COLO668 (cell line): ENCODE results near the gene PXN.
"Not testable (repeated sequence)": the region's sequence is repeated elsewhere in the genome, so short reads cannot be mapped to it uniquely, and the experiment has no call there.

ENCODE experiments used
- DNase-seq: peaks from one replicate; lab custom pipeline; 2025; ENCODE audit not compliant: unreplicated experiment; lab: John Stamatoyannopoulos, UW

Gene PXN

DNA sequence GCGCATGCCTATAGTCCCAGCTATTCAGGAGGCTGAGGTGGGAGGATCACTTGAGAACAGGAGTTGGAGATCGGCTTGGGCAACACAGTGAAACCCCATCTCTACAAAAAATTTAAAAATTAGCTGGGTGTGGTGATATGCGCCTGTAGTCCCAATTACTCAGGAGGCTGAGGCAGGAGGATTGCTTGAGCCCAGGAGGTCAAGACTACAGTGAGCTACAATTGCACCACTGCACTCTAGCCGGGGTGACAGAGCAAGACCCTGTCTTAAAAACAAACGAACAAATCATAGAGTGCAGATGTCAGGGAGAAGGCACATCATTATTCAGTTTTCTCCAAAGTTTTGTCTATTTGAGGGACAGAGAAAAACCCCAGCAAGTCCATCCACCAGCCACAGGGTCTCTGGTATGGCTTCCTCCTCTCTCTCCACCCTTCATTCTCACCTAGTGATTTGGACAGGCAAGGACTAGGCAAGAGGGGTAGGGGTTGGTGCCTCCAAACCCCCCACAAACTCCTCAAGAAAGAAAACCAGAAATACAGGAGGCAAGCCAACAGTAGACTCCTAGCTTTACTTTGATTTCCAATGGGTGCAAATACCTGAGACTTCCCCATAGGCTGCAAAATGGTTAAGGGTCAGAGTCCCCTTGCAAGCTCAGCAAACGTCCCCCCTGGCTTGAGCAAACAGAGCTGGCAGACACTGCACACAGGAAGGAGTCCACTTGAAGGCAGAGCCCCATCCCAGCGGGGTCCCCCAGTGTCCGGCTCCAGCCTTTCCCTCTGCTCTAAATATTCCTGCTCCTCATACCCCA, 38.1 kb downstream of the PXN start:
- DNase-seq, result no peak

DNA sequence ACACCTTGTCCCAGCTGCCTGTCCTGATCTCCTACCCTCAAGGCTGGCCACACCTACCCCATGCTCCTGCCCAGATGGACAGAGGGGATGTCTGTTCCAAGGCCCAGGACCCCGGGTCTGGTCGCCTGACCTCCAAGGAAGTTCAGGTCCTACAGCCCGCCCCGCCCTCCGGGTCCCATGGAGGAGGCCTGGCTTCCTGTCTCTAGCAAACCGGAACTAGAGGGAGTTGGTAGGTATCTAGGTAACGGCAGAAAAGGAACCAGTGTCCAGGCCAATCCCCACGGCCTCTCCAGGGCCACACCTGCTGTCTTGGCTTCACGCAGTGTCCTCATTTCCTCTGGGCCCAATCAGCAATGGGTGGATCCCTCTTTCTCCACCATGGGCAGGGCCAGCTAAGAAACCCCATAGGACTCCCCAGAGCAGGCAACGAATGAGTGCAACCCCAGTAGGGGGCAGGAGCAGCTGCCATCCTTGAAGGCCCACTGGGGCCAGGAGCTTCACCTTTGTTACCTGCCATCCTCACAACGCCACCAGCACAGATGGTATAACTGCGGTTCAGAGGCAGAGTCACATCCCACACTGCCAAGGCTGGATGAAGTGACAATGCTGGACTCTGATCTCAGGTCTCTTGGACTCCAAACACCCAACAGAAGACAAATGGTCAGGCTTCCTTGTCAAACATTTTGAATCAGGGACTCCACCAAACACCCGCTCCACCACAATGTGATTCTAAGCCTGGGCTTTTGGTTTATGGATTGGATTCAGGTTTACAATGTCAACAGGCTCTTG, 39.5 kb downstream of the PXN start:
- DNase-seq, result peak; percentile 86

DNA sequence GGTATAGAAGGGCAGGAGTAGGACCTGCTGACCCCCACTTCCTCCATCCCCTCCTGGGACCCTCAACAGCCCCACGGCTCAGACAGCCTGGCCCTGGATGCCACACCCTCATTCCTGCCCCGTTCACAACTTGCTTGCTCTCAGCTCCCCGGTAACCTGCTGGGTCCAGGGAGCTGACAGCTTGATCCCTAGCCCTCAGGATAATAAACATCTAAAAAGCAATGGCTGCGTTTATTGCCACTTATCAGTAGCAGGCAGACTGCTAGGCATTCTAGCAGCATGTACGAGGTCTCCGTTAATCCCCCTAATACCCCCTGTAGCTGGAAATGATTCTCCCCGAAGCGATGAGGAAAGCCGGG, 40.4 kb downstream of the PXN start:
- DNase-seq, result no peak

DNA sequence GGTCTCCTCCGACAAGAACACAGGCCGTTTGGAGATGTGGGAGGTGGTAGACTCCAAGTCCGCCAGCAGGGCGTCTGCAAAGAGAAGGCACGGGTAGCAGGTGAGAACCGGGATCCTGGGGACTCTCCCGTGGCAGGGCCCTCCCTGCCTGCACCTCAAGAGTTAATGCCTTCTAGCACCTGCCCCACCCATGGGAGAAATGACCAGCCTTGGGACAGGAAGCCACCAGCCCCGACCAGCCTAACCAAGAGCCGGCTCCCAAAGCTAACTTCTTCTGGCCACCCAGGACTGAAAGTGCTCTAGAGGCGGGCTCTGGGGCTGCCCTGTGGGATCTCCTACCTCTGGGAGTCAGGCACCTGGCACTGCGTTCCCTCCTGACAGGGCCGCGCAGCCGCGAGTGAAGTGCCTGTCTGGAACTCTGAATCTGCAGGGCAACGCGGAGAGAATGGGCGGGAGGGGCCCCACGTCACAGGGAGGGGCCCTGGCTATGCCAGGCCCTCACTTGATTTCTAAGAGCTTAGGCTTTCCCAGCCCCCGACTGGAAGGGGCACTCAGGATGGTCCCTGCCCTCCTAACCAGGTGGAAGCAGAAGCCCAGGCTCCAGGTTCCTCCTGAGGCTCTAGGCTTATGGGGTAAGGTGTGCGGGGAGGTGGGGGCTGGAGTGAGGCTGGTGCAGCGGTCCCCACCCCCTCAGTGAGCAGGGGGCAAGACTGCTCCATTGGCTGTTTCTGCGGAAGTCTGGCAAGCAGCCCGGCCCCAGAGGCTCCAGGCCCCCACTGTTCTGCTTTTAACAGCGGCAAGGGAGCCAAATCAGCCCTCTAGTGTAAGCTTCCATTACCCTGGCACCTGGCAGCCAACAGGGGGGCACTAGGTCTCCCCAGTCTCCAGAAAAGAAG, 41.0 kb downstream of the PXN start:
- peak; percentile 84 for DNase-seq

DNA sequence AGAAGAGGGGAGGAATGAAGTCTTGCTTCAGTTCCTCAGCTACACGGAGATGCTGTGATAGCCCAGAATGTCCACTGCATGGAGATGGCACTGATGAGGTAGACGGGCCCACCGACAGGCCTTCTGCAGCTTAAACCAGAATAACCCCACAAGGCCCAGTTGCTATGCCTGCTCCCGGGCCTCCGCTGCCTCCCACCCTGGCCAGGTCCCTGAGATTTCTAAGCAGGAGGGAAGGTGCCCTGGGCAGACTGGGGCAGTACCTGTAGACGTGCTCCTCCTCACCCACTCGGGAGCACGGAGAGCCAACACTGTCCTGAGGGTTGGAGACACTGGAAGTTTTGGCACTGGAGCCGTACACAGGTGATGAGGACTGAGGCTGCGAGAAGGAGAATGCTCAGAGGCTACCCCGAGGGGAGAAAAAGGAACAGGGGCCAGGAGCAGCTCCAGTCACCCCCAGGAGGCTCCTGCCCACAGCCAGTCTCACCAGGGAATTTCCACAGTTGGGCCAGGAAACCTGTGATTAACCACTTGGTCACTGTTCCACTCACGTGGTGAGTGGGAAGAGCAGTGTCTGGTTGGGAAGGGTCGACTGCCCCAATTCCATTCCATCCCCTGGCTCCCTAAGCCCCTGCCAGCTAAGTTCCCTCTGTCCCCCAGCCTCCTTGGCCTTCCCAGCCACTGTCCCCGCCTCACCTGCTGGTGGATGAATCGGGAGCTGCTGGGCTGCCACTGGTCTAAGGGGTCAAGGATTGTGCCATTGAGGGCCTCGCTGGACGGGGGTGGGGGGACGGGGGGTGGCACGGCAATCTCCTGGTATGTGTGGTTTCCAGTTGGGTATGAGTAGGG, 41.8 kb downstream of the PXN start:
- DNase-seq, result no peak

DNA sequence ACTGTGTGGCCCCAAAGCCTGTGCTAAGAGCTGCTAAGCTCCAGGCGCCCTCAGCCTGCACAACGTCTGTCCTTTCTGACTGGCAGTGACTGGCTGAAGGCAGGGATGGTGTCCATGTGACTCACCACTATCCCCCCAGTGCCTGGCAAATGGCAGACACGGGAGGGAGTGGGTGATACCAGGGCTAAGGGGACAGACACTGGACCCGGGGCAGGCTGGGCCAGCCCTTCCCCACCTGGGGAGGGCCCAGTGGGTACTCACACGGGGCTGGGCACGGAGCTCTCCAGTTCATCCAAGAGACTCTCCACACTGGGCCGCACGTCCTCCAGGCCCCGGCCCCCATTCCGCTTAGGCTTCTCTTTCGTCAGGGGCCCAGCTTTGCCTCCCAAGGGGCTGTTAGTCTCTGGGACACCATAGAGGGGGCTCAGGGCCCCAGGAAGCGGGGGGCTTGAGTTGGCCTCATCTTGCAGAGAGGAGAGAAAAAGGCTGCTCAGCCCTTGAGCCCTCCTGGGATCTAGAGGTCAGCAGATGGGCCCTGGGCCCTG, 43.2 kb downstream of the PXN start:
- DNase-seq, result no peak

DNA sequence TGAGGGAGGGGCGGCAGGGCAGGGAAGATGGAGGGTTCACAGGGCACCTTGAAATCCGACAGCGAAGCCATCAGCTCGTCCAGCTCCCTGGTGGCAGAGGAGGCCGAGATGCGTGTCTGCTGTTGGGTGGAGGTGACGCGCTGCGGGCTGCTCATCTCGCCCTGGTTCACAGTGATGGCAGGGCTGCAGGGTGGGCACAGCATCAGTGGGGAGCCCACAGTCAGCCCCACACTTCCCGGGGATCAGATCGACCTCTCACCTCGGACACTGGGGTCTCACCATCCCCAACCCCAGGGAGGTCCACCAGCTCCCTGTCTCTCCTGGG, 44.0 kb downstream of the PXN start:
- DNase-seq, result no peak

DNA sequence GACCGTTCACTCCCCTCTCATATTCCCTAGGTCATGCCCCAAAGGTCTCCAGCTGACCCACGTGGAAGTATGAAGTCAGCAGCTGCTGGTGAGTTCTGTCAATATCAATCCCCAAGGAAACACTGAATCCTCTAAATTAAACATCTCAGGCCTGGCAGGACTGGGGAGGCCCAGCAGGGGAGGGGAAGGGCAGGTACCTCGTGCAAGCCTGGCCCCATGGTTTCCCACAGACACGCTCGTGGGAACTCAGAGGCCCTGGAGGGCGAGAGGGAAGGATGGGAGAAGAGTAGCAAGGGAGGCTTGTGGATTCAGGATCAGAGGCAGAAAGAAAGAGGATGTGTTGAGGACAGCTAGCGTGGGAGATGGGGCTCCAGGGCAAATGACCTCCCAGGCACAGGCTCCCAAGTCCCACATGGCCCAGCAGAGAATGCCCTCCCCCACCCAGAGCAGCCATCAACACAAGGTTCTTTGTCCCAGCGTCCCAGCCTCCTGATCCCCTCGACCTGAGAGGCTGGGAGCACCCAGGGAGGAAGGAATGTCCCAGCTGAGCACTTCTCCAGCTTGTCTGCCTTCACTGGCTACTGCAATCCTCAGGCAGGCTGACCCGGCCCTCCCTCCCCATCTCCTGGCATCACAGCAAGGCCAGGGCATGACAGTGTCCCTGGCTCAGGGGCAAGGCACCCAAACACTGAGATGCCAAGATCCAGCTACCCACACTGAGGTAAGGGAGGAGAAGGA, 44.5 kb downstream of the PXN start:
- DNase-seq, result no peak

DNA sequence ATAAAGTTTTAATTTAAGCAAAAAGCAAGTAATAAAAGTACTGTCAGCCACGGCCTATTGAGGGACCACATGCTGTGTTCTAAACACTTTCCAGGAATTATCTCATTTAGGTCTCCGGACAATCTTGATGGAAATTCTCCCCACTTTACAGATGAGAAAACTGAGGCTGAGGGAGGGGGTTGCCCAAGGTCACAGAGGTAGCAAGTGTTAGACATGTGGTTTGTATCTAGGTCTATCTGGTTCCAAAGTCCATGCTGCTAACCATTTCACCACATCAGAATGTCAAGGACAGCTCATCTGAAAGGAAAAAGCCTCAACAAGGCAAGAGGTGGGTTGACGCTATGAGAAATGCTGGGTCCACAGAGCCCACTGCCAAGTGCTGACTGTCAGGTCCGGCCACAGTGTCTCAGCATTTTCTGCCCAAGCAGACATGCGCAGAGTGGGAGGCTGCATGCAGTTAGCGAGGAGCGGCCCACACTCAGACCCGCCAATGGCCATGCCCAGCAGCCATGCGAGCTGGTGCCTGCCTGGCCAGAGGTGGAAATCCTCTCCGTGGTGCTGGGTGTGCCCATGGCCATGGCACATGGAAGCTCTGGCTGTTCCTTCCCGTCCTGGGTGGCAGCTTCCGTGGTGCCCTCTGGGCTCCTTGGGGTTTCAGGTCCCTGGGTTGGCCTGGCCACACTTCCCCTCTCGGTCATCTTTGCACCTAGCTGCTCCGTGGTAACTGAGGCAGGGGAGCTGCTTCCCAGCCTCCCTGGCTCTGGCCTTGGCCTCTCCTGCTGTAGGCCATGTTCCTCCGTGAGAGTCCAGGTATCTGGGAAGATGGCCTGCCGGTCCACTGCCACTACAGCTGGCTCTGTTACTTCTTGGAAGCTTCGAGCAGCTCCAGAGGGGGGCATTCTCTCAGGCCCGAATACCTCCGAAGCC, 46.6 kb downstream of the PXN start:
- no peak for DNase-seq

DNA sequence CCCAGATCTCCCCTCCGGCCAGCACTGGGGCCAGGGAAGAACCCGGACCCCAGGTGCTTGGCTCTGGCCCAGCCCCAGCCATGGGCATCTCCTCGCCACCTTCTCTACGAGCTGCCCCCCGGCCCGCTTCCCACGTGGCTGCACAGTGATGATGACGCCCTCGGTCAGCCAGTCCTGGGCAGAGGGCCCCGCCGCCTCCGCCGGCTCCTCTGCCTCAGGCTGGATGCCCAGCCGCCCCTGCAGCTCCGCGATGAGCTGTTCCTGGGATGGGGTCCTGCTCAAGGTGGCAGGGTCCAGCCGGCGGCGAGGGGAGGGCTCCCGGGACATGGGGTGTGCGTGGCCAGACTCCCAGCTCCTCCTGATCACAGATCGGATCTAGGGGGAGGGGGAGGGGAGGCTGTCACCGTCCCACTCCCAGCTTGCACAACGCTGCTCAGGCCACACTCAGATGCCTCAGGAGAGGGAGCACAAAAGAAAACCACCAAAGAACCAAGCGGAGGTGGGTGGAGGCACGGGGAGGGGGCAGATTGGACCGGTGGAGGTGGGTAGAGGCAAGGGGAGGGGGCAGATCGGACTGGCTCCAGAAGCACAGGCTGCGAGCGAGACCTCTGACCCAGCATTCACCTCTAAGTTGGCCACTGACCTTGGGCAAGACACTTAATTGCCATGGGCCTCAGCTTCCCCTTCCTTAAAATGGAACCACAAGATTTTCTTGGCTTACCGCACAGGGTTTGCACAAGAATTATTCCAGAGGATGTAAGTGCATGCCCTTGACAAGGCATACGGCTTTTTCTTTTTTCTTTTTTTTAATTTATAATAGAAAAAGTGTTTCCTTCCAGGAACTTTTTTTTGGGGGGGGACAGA, 48.6 kb downstream of the PXN start:
- no peak for DNase-seq

DNA sequence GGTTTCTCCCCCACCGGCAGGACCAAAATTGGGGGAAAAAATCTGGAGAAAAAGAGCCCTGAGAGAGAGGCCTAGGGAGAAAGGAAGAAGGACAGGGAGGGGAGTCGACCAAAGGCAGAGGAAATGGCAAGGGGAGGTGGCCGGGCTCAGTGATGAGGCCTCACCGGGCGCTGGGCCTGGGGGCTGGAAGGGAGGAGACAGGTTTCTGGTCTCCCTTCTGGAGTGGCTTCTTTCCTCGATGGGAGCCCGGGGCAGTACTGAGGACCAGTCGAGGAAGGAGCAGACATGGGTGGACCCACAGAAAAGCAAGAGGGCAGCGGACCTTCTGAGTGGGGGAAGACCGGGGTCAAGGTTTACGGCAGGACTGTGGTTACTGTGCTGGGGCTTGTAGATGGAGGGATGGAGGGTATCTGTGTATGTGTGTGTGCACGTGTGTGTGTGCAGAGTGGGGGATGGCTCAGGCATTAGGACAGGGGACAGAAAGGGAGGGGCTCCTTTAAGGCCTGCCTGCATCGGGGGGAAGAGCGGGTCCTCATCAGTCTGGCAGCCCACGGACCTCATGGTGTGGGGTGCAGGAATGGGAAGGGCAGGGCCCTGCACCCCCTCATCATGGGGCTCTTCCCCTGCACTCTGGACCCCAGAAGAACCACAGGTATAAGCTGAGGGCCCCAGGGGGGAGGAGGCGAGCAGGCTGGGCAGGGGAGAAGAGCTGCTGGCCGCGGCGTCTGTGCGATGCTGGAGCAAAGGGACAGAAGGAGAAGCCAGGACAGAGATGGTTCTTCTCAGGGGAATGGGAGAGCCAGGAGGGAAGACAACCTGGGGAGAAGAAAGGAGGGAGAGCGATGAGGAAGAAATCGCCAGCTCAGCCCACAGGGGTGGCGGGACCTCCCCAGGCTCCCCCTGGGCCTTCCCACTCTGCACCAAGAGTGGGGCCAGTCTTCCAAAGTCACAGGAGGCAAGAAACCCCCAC, 49.5 kb downstream of the PXN start:
- DNase-seq, result no peak

DNA sequence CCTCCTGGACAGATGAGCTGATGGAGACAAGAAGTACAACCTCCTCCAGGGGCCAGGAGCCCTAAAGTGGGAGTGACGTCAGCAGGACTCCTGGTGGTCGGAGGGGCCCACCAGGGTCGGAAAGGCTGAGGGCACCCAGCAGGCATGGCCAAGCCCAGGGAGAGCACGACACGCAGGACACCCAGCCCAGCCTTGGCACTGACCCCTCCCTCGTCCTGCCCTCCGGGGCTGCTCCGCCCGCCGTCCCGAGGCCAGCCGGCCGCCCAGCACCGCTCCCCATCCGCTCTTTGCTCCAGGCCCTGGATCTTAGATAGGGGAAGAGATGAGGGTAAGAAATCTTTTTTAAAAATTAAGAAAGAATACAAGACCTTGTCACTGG, 50.2 kb downstream of the PXN start:
- no peak for DNase-seq

DNA sequence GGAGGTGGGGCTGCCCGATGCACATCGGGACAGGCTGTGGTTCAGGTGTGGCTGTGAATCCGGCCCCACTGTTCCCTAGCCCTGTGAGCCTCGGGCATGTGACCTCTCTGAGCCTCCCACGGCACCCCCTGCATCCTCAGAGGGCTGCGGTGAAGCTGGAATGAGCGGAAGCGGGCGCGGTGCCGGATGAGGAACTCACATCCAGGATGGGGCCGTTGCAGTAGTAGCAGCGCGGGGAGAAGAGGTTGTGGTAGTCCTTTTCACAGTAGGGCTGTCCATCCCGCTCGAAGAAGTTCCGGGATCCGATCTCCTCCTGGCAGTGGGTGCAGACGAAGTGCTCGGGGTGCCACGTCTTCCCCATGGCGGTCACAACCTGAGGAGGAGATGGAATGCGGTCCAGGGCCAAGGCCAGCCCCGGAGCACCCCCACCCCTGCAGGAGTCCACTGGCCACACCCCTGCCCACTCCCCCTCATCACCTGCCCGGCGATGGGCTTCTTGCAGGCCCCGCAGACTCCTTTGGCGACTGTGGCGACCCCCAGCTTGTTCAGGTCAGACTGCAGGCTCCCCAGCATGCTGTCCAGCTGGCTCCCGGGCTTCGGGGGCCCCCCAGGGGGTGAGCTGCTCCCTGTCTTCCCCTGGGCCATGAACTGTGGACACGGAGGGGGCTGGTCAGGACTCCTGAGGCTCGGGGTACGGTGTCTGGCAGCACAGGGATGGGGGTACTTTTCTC, 50.7 kb downstream of the PXN start:
- DNase-seq, result no peak

DNA sequence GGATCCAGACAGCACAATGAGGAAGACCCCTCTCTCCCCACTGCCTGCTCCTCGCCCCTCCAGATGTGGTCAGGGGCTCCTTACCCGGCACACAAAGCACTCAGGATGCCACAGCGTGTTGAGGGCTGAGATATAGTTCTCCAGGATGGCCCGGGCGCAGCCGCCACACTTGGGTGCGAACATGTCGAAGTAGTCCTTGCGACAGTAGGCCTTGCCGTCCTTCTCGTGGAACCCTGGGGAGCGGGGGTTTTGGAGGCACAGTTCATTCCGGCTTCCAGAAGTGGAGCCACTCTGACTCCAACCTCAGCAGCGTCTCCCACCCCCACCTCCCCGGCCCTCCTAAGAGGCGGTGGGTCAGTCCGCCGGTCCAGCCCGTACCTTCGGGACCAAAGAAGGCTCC, 51.8 kb downstream of the PXN start:
- no peak for DNase-seq

DNA sequence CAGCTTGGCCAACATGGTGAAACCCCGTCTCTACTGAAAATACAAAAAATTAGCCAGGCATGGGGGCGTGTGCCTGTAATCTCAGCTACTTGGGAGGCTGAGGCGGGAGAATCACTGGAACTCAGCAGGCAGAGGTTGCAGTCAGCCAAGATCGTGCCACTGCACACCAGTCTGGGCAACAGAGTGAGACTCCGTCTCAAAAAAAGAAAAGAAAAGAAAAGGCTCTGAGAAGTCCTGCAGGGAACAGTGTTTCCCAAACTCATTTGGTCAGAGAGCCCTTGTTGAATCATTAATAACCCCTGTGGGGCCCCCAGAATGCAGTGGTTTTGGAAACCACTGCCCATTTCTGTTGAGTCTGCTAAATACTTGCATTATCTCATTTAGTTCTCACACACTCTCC, 52.3 kb downstream of the PXN start:
- DNase-seq, result not testable (repeated sequence)

DNA sequence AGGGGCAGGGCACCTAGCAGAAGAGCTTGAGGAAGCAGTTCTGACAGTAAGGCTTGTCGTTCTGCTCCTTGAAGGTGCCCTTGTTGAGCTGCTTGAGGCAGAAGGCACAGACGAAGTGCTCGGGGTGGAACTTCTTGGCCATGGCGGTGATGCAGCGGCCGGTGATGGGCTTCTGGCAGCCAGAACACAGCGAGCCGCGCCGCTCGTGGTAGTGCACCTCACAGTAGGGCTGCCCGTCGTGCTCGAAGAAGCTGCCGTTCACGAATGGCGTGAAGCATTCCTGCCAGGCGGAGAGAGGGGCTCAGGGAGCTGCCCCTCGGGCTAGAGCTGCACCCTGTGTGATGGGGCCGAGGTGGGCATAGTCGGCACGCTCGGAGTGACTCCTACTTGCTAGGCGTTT, 53.2 kb downstream of the PXN start:
- DNase-seq, result no peak
